Activated CD4-positive, alpha-beta T cell treated with anti-CD3 and anti-CD28 coated beads, Interleukin-2, Interleukin-4, amounts not matched to agents 100 ng/mL and 50 ng/mL, durations not matched to agents 16 hours and 8 hours (primary cell): ENCODE measurements around the gene CSE1L.
"Not testable (repeated sequence)": the region's sequence is repeated elsewhere in the genome, so short reads cannot be mapped to it uniquely, and the experiment has no call there.

Experiments used
- DNase-seq: peaks from one replicate; pipeline ENCODE4 v3.0.0-alpha.2; 2020; ENCODE audit warnings: low spot score

The CSE1L gene

DNA sequence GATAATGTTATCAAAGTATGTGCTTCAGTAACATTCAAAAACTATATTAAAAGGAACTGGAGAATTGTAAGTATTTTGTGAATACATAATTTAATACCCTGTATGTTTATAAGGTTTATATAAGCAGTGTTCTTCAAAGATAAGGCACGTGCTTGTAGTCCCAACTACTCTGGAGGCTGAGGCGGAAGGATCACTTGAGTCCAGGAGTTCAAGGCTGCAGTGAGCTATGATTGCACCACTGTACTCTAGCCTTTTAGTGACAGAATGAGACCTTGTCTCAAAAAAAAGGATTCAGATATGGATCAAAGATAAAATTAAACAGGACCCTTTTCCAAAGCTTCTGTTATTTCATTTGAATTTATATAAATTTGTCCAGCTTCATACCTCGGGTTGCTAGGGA, 17.2 kb downstream of the CSE1L start:
- DNase-seq = no peak

- no peak for DNase-seq
Observed at GRCh38 chr20:49074521-49074920, 28.4 kb downstream of the CSE1L start.

- no peak for DNase-seq
Observed at GRCh38 chr20:49078310-49078709, 32.2 kb downstream of the CSE1L start.

GRCh38 chr20:49082295-49082694, 36.2 kb downstream of the CSE1L start:
- DNase-seq = not testable (repeated sequence)

DNA sequence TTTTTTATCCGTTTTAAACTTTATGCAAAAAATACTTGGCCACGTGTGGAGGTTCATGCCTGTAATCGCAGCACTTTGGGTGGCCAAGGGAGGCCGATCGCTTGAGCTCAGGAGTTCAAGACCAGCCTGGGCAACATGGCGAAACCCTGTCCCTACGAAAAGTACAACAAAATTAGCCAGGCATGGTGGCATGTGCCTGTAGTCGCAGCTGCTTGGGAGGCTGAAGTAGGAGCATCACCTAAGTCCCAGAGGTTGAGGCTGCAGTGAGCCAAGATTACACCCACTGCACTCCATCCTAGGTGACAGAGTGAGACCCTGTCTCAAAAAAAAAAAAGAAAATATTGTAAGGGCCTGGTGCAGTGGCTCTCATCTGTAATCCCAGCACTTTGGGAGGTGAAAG, 45.0 kb downstream of the CSE1L start:
- no peak for DNase-seq

- DNase-seq = no peak
Observed at GRCh38 chr20:49091762-49092161, 45.6 kb downstream of the CSE1L start.

DNA sequence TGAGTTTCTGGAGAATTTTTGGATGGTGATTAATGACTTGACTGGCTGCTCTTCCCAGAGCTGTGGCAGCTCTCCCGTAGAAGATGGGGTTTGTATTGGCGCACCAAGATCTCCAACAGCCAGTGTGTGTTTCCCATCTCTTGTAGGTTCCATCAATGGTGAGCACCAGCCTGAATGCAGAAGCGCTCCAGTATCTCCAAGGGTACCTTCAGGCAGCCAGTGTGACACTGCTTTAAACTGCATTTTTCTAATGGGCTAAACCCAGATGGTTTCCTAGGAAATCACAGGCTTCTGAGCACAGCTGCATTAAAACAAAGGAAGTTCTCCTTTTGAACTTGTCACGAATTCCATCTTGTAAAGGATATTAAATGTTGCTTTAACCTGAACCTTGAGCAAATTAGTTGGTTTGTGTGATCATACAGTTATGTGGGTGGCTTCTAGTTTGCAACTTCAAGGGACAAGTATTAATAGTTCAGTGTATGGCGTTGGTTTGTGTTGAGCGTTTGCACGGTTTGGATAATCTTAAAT, 50.2 kb downstream of the CSE1L start:
- no peak for DNase-seq

DNA sequence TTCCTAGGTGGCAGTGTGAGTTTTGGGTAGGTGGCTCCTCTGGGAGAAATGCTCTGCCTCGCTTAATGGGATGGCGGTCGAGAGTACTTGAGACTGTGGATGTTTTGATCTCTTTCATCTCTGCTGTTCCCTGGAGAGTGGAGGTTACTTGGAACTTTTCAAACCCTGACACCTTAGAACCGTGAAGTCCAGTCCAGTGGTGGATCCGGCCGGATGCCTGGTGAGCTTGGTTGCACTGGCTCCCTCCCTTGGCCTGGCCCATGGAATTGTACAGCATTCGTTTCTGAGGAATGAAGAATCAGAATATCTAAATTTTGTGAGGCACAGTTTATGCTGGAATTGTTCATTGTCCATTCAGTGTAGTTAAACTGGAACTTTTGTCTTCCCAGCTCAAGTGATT, 51.0 kb downstream of the CSE1L start:
- no peak for DNase-seq

DNA sequence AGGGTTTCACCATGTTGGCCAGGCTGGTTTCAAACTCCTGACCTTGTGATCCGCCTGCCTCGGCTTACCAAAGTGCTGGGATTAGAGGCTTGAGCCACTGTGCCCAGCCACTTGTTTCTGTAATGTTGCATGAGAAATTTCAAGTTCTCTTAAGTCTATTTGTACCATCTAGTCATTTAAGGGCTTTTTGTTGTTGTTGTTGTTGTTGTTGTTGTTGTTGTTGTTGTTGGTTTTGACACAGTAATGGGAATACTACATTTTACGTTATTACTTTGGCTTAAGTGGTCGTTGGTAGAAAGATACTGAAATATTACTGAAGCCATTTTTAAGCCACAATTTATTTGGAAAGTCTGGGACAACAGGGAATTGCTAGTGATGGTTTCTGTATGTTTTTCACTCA, 52.0 kb downstream of the CSE1L start:
- DNase-seq = no peak

GRCh38 chr20:49099011-49099410, 52.9 kb downstream of the CSE1L start:
- DNase-seq = no peak

GRCh38 chr20:49100292-49100691, 54.2 kb downstream of the CSE1L start:
- DNase-seq = not testable (repeated sequence)

- DNase-seq = no peak
Observed at GRCh38 chr20:49100972-49101371, 54.9 kb downstream of the CSE1L start.

DNA sequence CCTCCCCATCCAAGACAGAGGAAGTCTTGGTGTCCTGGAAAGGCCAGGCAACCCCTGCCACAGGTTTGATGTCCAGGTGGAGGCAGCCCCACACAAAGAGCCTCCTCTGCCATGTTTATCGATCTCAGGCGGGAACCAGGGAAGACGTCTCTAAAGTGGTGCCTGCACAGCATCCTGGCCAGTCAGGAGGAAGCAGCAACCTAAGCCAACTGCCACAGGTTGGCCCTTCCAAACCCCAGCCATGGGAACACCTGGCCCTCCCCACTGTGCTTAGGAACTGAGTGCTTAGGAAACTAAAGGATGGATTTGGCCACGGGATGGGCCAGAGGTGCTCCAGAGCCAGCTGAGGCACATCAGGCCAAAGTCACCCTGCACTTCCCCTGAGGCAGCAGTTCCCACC, 56.9 kb downstream of the CSE1L start:
- DNase-seq = no peak

DNA sequence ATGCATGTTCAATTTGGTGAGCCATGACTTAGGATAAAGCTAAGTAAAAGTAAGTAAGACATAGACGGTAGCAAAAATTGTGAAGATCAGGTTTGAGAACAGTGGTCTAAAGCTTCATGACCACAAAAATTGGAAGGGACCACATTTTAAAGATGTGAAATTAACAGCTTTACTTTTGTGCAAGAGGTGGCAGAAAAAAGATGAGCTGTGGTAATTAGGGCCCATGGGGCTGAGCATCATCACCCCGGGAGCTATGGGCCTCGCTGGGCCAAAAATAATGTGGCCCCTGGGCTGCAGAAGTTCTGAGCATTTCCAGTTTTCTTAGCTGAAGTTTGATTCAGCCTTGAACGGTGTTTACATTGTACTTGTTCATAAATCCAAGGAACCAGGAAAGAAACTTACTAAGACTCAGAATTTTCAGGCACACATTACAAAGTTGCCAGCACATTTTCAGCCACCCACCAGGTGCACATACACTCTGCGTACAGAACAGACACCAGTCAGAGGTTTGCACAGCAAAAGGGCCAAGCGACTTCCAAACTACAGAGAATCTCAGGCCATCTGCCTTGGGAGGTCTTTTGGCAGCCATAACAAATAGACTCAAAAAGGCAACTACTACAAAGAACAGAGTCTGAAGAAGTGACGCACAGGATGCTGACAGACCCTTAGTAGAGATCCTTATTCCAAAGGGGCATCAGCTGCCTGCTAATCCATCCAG, 57.7 kb downstream of the CSE1L start:
- no peak for DNase-seq

DNA sequence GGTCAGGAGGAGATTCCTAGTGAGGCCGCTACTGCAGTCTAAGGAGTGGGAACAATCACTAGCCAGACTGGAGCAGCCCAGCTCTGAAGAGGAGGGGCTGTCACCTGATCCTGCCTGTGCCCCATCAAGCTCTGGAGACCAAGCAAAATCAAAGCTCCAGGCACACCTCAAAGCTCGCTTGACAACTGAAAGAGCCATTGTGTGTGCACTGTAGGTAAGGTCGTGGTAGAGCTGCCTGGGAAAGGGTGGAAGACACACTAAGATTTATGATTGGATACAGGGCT, 58.2 kb downstream of the CSE1L start:
- DNase-seq = no peak

GRCh38 chr20:49104979-49105547, 59.0 kb downstream of the CSE1L start:
- not testable (repeated sequence) for DNase-seq

DNA sequence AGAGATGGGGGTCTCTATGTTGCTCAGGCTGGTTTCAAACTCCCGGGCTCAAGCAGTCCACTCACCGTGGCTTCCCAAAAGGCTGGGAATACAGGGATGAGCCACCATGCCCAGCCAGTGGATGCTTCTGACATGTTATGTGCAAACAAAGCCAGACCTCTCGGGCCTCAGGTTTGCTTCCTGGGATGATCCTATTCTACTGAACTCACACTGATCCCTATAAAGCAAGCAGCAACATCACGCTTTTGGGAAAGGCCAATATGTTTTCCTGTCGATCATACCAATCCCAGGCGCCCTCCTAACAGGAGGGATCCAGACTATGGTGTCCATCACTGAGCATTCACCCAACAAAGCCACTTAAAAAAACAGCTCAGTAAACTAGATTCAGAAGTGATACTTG, 60.2 kb downstream of the CSE1L start:
- DNase-seq = no peak

DNA sequence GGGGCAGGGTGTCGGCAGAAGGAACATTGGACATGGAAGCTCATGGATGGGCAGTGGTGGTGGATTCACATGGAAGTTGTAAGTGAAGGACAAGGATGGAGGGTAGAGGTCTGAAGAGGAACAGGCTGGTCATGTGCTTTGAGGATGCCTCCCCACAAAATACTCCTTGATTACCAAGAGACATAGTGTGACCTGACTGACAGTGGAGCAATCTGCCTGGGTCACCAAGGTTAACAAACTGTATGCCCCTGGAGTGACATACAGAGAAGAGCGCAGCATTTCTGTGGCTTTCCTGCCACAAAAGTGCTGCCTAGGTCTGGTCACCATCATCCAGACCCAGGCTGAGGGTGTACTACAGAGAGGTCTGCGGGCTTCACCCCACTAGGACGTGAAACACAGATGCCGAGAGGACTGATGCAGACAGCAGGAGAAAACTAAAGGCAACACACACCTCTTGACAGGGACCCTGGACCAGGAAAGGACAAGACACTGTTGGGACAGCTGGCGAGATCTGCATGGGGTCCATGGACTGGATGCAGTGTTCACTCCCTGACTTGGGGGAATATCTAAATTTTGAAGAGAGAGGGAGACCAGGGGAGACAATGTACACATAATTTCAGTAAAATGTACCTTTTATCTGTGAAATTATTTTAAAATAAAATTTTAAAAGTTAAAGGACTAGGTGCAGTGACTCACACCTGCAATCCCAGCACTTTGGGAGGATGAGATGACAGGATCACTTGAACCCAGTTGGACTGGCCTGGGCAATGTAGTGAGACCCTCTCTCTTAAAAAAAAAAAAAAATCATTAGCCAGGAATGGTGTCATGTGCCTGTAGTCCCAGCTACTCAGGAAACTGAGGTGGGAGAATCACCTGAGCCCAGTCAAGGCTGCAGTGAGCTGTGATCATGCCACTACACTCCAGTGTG, 64.9 kb downstream of the CSE1L start:
- DNase-seq = no peak

- DNase-seq = no peak
Observed at GRCh38 chr20:49112596-49113274, 66.6 kb downstream of the CSE1L start.

- DNase-seq = no peak
Observed at GRCh38 chr20:49115564-49115963, 69.5 kb downstream of the CSE1L start.

DNA sequence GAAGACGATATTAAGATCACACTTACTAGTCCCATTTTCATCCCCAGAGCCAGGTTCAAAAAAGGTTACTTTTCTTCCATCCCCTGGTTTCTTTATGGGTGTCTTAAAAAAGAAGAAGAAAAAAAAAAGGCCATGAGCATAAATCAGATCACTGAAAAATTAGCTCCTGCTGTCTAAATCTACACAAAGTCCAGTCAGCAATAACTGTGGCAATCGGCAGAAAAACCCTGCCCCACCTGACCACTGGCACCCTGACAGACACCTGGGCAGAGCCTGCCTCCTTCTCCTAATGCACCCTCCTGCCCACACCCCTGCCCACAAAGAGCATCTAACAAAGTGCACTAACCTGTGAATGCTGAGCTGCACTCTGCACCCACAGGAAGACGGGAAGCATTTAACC, 72.2 kb downstream of the CSE1L start:
- no peak for DNase-seq

DNA sequence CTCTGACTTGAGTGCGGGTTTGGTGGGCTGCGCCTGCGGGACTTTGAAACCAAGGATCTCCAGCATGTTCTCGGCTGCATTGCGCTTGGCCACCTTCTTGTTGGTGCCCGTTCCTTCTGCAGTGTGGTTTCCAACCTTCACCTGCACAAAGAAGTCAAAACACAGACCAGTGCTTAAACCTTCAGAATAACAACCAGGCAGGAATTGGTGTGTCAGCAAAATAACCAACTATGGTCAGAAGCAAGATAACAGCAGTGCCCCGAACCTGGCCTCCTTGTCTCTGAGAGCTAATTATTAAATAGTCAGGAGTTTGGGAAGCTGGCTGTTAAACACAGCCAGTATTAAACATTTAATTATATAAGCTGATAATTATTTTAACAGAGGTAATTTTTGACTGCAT, 73.9 kb downstream of the CSE1L start:
- DNase-seq = no peak
